Pancreas (tissue), 10 donors: Measurements from ENCODE around the gene CAPRIN1. TPM values are rescaled to one million over a fixed set of nuclear protein-coding genes. Genes with fewer than 3 reads are reported as not detected.
A peak's percentile ranks its signal among the peaks of the same experiment; 100 is the strongest.
"Not testable (repeated sequence)": the region's sequence is repeated elsewhere in the genome, so short reads cannot be mapped to it uniquely, and the experiment has no call there.

Experiments
- ATAC-seq, 4 donors: fragments of 200-7000 bp; cut with Tn5 transposase; one replicate each; pipeline versions ENCODE4 v1.8.0 to v1.9.1; 2020; ENCODE audit warnings: mild to moderate bottlenecking in 4 of 4, moderate library complexity in 4 of 4
- DNase-seq, 6 donors: peaks; one replicate each; pipeline ENCODE4 v3.0.0-alpha.2; 2020
- FAIRE-seq: peaks from 2 replicates; lab custom pipeline; 2012; peaks lifted over from hg19 to GRCh38; lab: Jason Lieb, UNC
- H3K27ac ChIP-seq, 4 donors: fragments of 200-600 bp; sonication (generic); 1 replicate in 3 of 4; 2 replicates in 1 of 4; pipeline versions ENCODE4 v1.5.0 to v1.8.0; 2020
- H3K27me3 ChIP-seq, 4 donors: fragments of 200-600 bp; one replicate each; pipeline ENCODE4 v1.8.0; 2021
- H3K36me3 ChIP-seq, 3 donors: fragments of 200-600 bp; sonication (generic) in 1 of 3; one replicate each; pipeline versions ENCODE4 v1.5.0 to v1.8.0; 2020 to 2021
- H3K4me1 ChIP-seq, 3 donors: fragments of 200-600 bp; one replicate each; pipeline ENCODE4 v1.8.0; 2021
- H3K4me3 ChIP-seq, 4 donors: fragments of 200-600 bp; sonication (generic) in 2 of 4; one replicate each; pipeline versions ENCODE4 v1.5.0 to v1.8.0; 2020 to 2021
- H3K9me3 ChIP-seq, 4 donors: fragments of 200-600 bp; one replicate each; pipeline ENCODE4 v1.8.0; 2021
- WGBS, 2 donors: extraction: QIAGEN DNeasy Blood & Tissue Kit; methylation state at CpG; one replicate each; pipeline ENCODE4 v1.1.7; 2013; 5-methylcytosine and 5-hydroxymethylcytosine counted together
- intact Hi-C, 3 donors: fragments of 100-400 bp; cut with DNase I; formaldehyde crosslinking; loops; one replicate each; pipeline versions ENCODE4 v1.11.1 to v1.14.2; 2022
- polyA plus RNA-seq, 2 donors: library from polyadenylated mRNA; stranded (reverse); fragments of 200-250 nt; gene quantifications; one replicate each; pipeline ENCODE4 v1.2.3, GENCODE V29; 2013
- total RNA-seq, 6 donors: library from RNA; stranded (reverse); fragmentation: NEBNext Ultra II Directional in 4 of 6; extraction: Animal tissue kit (Norgen Biotek cat#: 25700) in 4 of 6; gene quantifications; one replicate each; pipeline versions ENCODE4 v1.2.1 to v1.2.4, GENCODE V29; 2021 to 2023
- TF ChIP-seq, protein P1 (sequence below), 4 donors: fragments of 200-600 bp; sonication (generic) in 3 of 4; IDR thresholded peaks; one replicate each; pipeline versions ENCODE4 v1.5.0 to v1.8.0; 2021; ENCODE audit warnings: antibody characterized with exemption in 4 of 4
- donor health status: healthy with polysubstance abuse.
- donor health status: DM: no; HTN: no; CAD: no; lungs with moderate emphysema.
- donor health status: DM: no; HTN: no; CAD: no.
- donor health status: control.
- donor health status: control.
- donor health status: Bipolar disorder and iron deficiency.
- donor health status: DM: yes; HTN: yes; CAD: no.
- donor health status: DM: no; HTN: no; CAD: no.
- donor health status: DM: no; HTN: no; CAD: no.
- donor health status: DM: yes; HTN: yes; CAD: no.

CAPRIN1 gene
- total and polyA plus RNA-seq, 8 donors = 33.9 to 116 (median 93.9) TPM

DNA sequence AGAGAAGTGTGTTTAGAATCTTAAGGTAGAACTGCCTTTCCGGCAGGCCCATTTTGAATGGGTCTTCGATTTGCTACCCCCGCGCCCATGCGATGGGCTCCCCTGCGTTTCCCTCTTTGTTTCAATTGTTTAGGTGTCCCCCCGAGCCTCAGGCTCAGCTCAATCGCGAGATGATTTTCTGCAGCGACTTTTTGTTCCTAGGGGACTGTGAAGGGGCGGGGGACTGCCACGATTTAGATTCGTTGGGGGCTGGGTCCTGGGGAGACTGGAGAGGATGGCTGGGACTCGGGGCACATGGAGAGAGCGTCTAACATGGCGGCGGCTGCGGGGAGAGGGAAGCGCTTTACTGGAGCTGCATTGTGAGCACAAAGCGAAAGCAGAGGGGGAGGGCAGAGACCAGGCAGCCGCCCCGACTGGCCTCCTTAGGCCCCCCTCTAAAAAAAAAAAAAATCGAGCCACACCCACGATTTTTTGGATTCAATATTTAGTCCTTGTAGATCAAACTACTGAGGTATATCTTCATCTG, 1.7 kb downstream of the CAPRIN1 start:
- Histone ChIP-seq H3K4me3 (peak overlapping the region; percentile 85 to 94 (median 92)), H3K27me3 (no peaks in the 10 kb centered on the region), H3K36me3 (no peaks in the 10 kb centered on the region), H3K9me3 (no peaks in the 10 kb centered on the region), H3K27ac (peak overlapping the region; percentile 79 to 100 (median 100)), H3K4me1 (peaks cover 22 to 45% (median 39%) of the 10 kb centered on the region in 3 donors)
- TF ChIP-seq, protein P1, sequence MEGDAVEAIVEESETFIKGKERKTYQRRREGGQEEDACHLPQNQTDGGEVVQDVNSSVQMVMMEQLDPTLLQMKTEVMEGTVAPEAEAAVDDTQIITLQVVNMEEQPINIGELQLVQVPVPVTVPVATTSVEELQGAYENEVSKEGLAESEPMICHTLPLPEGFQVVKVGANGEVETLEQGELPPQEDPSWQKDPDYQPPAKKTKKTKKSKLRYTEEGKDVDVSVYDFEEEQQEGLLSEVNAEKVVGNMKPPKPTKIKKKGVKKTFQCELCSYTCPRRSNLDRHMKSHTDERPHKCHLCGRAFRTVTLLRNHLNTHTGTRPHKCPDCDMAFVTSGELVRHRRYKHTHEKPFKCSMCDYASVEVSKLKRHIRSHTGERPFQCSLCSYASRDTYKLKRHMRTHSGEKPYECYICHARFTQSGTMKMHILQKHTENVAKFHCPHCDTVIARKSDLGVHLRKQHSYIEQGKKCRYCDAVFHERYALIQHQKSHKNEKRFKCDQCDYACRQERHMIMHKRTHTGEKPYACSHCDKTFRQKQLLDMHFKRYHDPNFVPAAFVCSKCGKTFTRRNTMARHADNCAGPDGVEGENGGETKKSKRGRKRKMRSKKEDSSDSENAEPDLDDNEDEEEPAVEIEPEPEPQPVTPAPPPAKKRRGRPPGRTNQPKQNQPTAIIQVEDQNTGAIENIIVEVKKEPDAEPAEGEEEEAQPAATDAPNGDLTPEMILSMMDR (IDR thresholded peaks at IDR 0.05) = no peak
- WGBS, 2 donors = 0% methylated on average over 24 of the region's 24 CpGs
- peak in 3 of 4 donors; percentile 41 to 69 (median 64) for ATAC-seq
- peak; percentile 47 to 82 (median 69) for DNase-seq
- FAIRE-seq = no peak
- intact Hi-C loops = loop anchor here in 1 of 3 donors (10.0 kb wide), 1 partner anchor 52 kb away; the partner anchor contains the start of gene NAT10

DNA sequence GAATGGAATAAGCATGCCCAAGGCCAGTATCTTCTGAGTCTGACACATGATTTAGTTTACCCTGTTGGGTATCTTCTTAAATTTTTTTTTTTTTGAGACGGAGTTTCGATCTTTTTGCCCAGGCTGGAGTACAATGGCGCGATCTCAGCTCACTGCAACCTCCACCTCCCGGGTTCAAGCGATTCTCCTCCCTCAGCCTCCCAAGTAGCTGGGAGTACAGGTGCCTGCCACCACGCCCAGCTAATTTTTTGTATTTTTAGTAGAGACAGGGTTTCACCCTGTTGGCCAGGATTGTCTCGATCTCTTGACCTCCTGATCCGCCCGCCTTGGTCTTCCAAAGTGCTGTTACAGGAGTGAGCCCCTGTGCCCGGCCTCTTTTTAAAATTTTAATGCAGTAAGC, 2.8 kb downstream of the CAPRIN1 start:
- WGBS, 2 donors = 76 to 78% methylated on average over 11 of the region's 11 CpGs
- intact Hi-C loops = loop anchor here in 1 of 3 donors (10.0 kb wide), 1 partner anchor 50 kb away; the partner anchor contains the start of gene NAT10
- not testable (repeated sequence) for FAIRE-seq, ATAC-seq, H3K27me3 ChIP-seq, H3K9me3 ChIP-seq, H3K27ac ChIP-seq, DNase-seq, H3K36me3 ChIP-seq
- peaks cover 25 to 50% (median 45%) of the 10 kb centered on the region in 3 donors for H3K4me1 ChIP-seq
- peak overlapping the region in 2 of 4 donors; percentile 8 to 85 for H3K4me3 ChIP-seq

DNA sequence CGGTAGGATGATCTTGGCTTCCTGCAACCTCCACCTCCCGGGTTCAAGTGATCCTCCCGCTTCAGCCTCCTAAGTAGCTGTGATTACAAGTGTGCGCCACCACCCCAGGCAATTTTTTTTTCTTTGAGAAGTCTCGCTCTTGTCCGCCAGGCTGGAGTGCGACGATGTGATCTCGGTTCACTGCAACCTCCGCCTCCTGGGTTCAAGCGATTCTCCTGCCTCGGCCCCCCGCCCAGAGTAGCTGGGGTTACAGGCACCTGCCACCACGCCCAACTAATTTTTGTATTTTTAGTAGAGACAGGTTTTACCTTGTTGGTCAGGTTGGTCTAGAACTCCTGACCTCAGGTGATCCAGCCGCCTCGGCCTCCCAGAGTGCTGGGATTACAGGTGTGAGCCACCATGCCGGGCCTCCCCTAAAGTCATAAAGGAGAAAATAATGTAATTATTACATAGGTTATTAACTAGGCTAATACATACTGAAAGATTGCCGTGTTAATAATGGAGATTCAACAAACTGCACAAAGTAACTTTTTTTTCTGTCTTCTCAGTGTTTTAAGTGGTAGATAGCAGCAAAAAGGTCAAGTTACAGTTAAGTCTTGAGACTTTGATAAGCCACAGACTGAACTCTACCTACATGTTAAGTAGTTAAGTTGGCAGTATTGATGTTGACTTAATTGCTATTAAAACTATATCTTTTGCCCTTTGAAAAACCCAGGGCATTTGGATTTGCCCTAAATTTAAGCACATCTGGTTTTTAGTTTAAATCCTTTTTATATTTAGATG, 3.9 kb downstream of the CAPRIN1 start:
- no peak for DNase-seq
- 92 to 93% methylated on average over 18 of the region's 18 CpGs for WGBS, 2 donors
- H3K27ac ChIP-seq = no peak overlapping the region
- intact Hi-C loops = loop anchor here in 1 of 3 donors (10.0 kb wide), 1 partner anchor 49 kb away; the partner anchor contains the start of gene NAT10
- peaks cover 25 to 49% (median 44%) of the 10 kb centered on the region in 3 donors for H3K4me1 ChIP-seq
- no peaks in the 10 kb centered on the region for H3K36me3 ChIP-seq
- no peaks in the 10 kb centered on the region for H3K9me3 ChIP-seq
- no peaks in the 10 kb centered on the region for H3K27me3 ChIP-seq
- TF ChIP-seq, protein P1 (IDR thresholded peaks at IDR 0.05) = no peak
- ATAC-seq = no peak
- H3K4me3 ChIP-seq = no peak overlapping the region
- no peak for FAIRE-seq

DNA sequence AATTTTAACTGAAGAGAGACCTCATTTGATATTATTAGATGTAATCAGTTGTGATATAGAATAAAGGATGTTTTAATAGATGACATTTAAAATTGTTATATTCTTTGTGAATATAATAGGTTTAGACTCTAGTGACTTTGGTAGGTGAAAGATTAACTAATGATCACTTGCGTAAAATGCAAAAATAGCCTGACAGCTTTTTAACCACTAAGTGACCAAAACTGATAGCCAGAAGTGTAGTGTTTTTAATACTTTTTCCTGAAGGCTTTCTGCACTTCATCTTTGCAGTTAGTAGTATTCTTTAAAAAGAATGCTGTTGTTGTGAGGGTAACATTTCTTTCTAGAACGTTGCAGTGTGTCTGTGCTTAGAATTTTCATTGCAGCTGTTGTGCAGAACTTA, 5.1 kb downstream of the CAPRIN1 start:
- Histone ChIP-seq H3K4me3 (peak overlapping the region in 1 of 4 donors; percentile 4), H3K27me3 (no peaks in the 10 kb centered on the region), H3K27ac (peak overlapping the region in 1 of 4 donors; percentile 24), H3K36me3 (no peaks in the 10 kb centered on the region), H3K9me3 (no peaks in the 10 kb centered on the region), H3K4me1 (peaks cover 30 to 45% (median 41%) of the 10 kb centered on the region in 3 donors)
- ATAC-seq (no peak), FAIRE-seq (no peak), DNase-seq (no peak)
- intact Hi-C loops = loop anchor here in 1 of 3 donors (10.0 kb wide), 1 partner anchor 48 kb away; the partner anchor contains the start of gene NAT10
- WGBS, 2 donors = 6% methylated on average over 2 of the region's 2 CpGs
- TF ChIP-seq, protein P1 (IDR thresholded peaks at IDR 0.05) = no peak

DNA sequence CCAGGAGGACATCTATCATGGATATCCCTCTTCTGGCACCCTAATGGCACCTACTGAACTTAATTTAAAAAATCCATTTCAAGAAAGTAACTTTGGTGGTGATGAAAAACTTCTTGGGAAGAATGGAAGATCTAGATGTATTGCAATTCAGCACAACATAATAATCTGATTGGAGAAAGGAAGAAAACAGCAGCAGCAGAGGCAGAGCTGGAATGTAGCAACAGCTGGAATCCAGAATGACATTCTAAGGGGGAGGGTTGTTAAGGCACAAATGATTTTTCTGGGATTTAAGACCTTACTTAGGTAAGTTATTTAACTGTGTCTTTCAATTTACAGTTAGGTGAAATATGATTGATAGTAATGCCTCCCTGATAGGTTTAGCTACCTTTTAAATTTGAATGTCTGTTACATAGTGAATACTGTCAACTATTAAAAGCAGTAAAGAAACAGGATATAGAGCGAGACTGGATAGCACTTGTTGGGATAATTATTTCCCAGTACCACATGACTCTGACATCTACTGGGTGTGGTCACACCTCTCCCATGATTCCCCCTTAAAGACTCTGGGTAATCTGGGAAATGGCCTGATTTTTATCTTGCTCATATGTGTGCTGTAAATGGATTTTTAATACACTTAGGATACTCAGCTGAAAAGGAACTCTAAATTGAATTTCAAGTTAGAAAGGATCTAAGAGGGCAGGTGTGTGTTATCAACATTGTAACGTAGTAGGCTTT, 11.7 kb downstream of the CAPRIN1 start:
- 85 to 96% methylated on average over 2 of the region's 2 CpGs for WGBS, 2 donors
- intact Hi-C loops = no loop called here
- ATAC-seq = no peak
- DNase-seq = no peak
- no peak overlapping the region for H3K4me3 ChIP-seq
- no peaks in the 10 kb centered on the region for H3K27me3 ChIP-seq
- H3K36me3 ChIP-seq = no peaks in the 10 kb centered on the region
- no peak for FAIRE-seq
- TF ChIP-seq, protein P1 (IDR thresholded peaks at IDR 0.05) = no peak
- no peak overlapping the region for H3K27ac ChIP-seq
- H3K9me3 ChIP-seq = no peaks in the 10 kb centered on the region
- H3K4me1 ChIP-seq = peaks cover 7 to 20% (median 12%) of the 10 kb centered on the region in 3 donors
